ENCODE data around the gene SORCS2. TPM values are rescaled to one million over a fixed set of nuclear protein-coding genes. Genes with fewer than 3 reads are reported as not detected.

The SORCS2 gene
- total RNA-seq, 1 donor from 2014 or later: 3.0 TPM

DNA sequence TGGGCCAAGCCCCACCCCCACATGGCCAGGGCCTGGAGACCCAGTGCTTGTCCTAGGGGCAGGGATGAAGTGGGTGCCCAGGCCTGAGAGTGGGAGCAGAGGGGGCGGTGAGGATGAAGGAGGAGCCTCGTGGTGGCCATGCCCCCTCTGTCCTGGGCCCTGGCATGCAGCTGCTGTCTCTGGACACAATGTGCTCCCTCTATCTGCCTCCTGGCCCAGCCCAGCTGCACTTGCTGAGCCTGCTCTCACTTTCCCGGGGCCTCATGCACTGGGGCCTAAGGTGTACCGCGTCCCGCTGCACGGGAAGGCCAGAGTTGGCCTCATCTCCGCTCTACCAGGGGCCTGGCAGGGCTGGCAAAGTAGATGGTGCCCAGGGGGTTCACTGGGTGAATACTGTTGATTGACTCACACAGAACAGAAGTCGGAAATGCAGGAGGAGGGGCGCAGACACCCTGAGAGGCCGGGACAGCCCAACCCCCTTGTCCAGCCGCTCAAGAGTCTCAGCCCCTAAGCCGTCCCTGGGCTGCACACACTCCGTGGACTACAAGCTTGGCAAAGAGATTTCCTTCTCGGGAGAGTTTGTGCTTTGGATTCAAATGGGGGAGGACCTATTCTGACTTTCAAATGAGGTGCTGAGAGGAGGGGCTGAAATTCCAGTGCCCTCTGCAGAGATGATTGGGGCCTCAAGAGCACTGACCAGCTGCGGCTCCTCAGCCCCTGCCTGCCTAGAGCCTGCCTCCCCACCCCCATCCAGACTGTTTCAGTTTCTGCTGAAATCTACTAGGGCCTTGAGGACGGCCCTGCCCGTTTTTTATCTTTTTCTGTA lies 130.0 kb downstream of the SORCS2 start:
- Mint-ChIP-seq H3K4me3 (ENCODE audit: unreplicated experiment) (no peak overlapping the region), H3K36me3 (ENCODE audit: unreplicated experiment) (no peaks in the 10 kb centered on the region), H3K4me1 (ENCODE audit: unreplicated experiment) (peaks cover 9% of the 10 kb centered on the region), H3K27me3 (ENCODE audit: unreplicated experiment) (no peaks in the 10 kb centered on the region), H3K9me3 (ENCODE audit: unreplicated experiment) (peaks cover 15% of the 10 kb centered on the region), H3K27ac (ENCODE audit: unreplicated experiment) (no peak overlapping the region)
- TF ChIP-seq, protein P1, sequence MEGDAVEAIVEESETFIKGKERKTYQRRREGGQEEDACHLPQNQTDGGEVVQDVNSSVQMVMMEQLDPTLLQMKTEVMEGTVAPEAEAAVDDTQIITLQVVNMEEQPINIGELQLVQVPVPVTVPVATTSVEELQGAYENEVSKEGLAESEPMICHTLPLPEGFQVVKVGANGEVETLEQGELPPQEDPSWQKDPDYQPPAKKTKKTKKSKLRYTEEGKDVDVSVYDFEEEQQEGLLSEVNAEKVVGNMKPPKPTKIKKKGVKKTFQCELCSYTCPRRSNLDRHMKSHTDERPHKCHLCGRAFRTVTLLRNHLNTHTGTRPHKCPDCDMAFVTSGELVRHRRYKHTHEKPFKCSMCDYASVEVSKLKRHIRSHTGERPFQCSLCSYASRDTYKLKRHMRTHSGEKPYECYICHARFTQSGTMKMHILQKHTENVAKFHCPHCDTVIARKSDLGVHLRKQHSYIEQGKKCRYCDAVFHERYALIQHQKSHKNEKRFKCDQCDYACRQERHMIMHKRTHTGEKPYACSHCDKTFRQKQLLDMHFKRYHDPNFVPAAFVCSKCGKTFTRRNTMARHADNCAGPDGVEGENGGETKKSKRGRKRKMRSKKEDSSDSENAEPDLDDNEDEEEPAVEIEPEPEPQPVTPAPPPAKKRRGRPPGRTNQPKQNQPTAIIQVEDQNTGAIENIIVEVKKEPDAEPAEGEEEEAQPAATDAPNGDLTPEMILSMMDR (IDR thresholded peaks at IDR 0.05): no peak
- DNase-seq (ENCODE audit: extremely low spot score, unreplicated experiment): no peak

DNA sequence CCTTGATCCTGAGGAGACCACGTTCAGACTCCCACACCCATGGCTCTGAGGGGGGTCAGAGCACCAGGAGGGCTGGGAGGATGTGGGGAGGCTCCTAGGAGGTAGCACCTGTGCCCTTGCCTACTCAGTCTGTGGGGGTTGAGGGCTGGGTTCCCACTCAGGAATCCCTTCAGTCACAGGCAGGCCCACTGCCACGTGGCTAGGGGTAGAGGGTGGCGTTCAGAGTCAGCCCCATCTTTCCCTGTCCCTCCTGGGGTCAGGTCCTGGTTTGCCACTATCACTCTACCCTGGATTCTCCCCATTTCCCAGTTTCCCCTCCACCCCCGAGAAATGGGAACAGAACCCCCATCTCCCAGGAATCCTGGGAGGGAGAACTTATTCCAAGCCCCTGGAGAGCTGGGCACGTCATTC lies 131.1 kb downstream of the SORCS2 start:
- Mint-ChIP-seq H3K9me3 (ENCODE audit: unreplicated experiment) (peaks cover 15% of the 10 kb centered on the region), H3K4me1 (ENCODE audit: unreplicated experiment) (peaks cover 11% of the 10 kb centered on the region), H3K36me3 (ENCODE audit: unreplicated experiment) (no peaks in the 10 kb centered on the region), H3K4me3 (ENCODE audit: unreplicated experiment) (no peak overlapping the region), H3K27ac (ENCODE audit: unreplicated experiment) (no peak overlapping the region), H3K27me3 (ENCODE audit: unreplicated experiment) (no peaks in the 10 kb centered on the region)
- no peak for DNase-seq (ENCODE audit: extremely low spot score, unreplicated experiment)
- TF ChIP-seq, protein P1 (IDR thresholded peaks at IDR 0.05): no peak

DNA sequence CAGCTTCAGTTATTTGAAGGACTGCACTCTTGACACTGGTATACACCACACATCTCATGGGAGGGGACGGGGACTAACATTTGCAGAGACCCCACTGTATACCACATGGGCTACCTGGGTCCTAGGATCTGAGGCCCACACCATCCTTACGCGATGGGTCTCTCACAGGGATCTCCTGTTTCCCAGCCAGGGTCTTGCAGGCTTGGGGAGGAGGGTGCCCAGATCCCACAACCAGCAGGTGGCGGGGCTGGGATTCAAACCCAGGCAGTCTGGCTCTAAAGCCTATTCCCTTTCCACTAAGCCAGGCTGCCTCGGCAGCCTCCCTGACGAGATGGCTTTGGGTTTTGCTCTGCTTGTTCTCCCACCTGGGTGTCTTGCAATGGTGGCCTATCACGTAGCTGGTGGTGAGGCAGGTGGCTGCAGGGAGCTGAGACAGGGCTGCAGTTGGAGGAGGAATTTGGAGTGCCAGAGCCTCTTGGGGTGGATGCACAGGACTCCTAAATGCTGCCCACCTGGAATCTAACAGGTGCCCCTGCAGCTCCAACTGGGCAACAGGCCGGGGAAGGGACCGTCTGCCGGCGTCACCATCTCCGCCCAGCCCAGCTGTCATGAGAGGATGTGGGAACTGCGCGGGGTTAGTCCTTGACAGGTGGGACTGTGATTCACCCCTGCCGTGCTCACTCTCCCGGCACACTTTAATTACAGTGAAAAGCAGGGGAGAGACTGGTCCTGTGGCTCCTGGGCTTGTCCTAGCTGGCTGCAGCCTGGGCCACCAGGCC lies 131.7 kb downstream of the SORCS2 start:
- DNase-seq (ENCODE audit: extremely low spot score, unreplicated experiment): no peak
- H3K36me3 Mint-ChIP-seq (ENCODE audit: unreplicated experiment): no peaks in the 10 kb centered on the region
- TF ChIP-seq, protein P1 (IDR thresholded peaks at IDR 0.05): no peak
- H3K4me1 Mint-ChIP-seq (ENCODE audit: unreplicated experiment): peaks cover 17% of the 10 kb centered on the region
- H3K4me3 Mint-ChIP-seq (ENCODE audit: unreplicated experiment): no peak overlapping the region
- no peak overlapping the region for H3K27ac Mint-ChIP-seq (ENCODE audit: unreplicated experiment)
- H3K27me3 Mint-ChIP-seq (ENCODE audit: unreplicated experiment): no peaks in the 10 kb centered on the region
- peaks cover 9% of the 10 kb centered on the region for H3K9me3 Mint-ChIP-seq (ENCODE audit: unreplicated experiment)

DNA sequence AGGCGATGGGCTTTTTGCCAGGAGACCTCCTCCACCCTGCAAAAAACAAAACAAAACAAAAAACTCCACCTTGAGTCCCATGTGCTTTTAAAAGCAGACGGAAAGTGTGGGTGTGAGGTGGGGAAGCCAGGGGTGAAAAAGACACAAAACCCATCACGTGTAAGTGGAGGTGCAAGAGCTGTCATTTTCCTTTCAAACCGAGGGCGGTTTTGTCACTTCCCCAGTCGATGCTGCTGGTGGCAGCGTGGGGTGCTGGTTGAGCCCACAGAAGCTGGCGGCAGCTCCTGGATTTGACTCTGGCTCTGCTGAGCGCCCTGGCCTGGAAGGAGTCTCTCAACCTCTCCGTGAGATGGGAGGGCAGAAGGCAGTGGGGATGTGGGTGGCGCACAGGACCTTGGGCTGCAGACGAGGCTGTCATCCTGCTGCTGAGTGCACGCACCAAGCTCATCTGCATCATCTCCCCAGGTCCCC lies 132.3 kb downstream of the SORCS2 start:
- H3K36me3 Mint-ChIP-seq (ENCODE audit: unreplicated experiment): no peaks in the 10 kb centered on the region
- no peak overlapping the region for H3K27ac Mint-ChIP-seq (ENCODE audit: unreplicated experiment)
- TF ChIP-seq, protein P1 (IDR thresholded peaks at IDR 0.05): no peak
- peaks cover 23% of the 10 kb centered on the region for H3K4me1 Mint-ChIP-seq (ENCODE audit: unreplicated experiment)
- H3K4me3 Mint-ChIP-seq (ENCODE audit: unreplicated experiment): no peak overlapping the region
- peaks cover 5% of the 10 kb centered on the region for H3K9me3 Mint-ChIP-seq (ENCODE audit: unreplicated experiment)
- DNase-seq (ENCODE audit: extremely low spot score, unreplicated experiment): no peak
- no peaks in the 10 kb centered on the region for H3K27me3 Mint-ChIP-seq (ENCODE audit: unreplicated experiment)

DNA sequence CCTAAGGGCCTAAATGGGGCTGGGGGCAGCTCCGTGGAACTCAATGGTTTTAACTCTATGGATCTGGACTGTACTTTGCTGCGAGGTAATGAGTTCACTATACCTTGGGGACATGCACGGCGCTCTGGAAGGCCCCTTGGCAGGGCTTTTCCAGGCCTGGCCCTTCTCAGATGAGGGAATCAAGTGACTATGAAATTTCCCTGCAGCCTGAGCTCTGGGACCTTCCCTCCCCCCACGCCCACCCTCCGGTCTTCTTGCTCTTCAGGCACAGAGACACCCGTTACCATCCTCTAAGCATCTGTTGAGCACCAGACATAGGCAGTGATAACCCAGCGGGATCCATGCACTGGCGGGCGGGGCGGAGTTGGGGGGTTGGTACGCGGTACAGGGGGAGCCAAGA lies 133.2 kb downstream of the SORCS2 start:
- no peaks in the 10 kb centered on the region for H3K9me3 Mint-ChIP-seq (ENCODE audit: unreplicated experiment)
- peaks cover 26% of the 10 kb centered on the region for H3K4me1 Mint-ChIP-seq (ENCODE audit: unreplicated experiment)
- H3K4me3 Mint-ChIP-seq (ENCODE audit: unreplicated experiment): no peak overlapping the region
- no peak overlapping the region for H3K27ac Mint-ChIP-seq (ENCODE audit: unreplicated experiment)
- no peaks in the 10 kb centered on the region for H3K27me3 Mint-ChIP-seq (ENCODE audit: unreplicated experiment)
- TF ChIP-seq, protein P1 (IDR thresholded peaks at IDR 0.05): no peak
- H3K36me3 Mint-ChIP-seq (ENCODE audit: unreplicated experiment): no peaks in the 10 kb centered on the region
- DNase-seq (ENCODE audit: extremely low spot score, unreplicated experiment): no peak
